ENCODE measurements around the gene DKKL1. TPM values are rescaled to one million over a fixed set of nuclear protein-coding genes. Genes with fewer than 3 reads are reported as not detected.

Gene DKKL1
- polyA plus RNA-seq, 1 donor (not counting 4 experiments of a cell fraction or from before 2014, with no cell fraction given): not detected

GRCh38 chr19:49396738-49397505 is 33.2 kb downstream of the DKKL1 start:
- Histone ChIP-seq H3K4me3 (ENCODE audit: control insufficient read depth in 2 of 3, extremely low read depth in 1 of 3, insufficient read depth in 2 of 3, low read depth in 1 of 3, low read length in 3 of 3) (no peak overlapping the region), H3K27me3 (ENCODE audit: control insufficient read depth, extremely low read depth, insufficient read depth, low read length) (peaks cover 10% of the 10 kb centered on the region), H3K36me3 (ENCODE audit: control insufficient read depth in 2 of 2, extremely low read depth in 1 of 2, insufficient read depth in 2 of 2, low read length in 2 of 2) (no peaks in the 10 kb centered on the region), H2AFZ (ENCODE audit: control insufficient read depth, low read length) (no peak overlapping the region), H3K9me3 (ENCODE audit: control insufficient read depth, low read depth, low read length) (no peaks in the 10 kb centered on the region), H3K4me2 (ENCODE audit: control insufficient read depth, extremely low read depth, insufficient read depth, low read depth, low read length) (no peak overlapping the region), H3K27ac (ENCODE audit: control insufficient read depth, insufficient read depth, low read length) (no peak overlapping the region), H3K79me2 (ENCODE audit: control insufficient read depth, insufficient read depth, low read length) (no peaks in the 10 kb centered on the region), H3K4me1 (ENCODE audit: control insufficient read depth, extremely low read depth, insufficient read depth, low read length) (peaks cover 3% of the 10 kb centered on the region), H4K20me1 (ENCODE audit: control insufficient read depth, extremely low read depth, insufficient read depth, low read length) (no peaks in the 10 kb centered on the region), H3K9ac (ENCODE audit: control insufficient read depth, extremely low read depth, insufficient read depth, low read length) (no peak overlapping the region), H3K9me1 (ENCODE audit: control insufficient read depth, extremely low read depth, insufficient read depth, low read length) (no peaks in the 10 kb centered on the region)
- TF ChIP-seq EZH2 (IDR thresholded peaks at IDR 0.05; ENCODE audit: low read length): no peak
- no peak for TF ChIP-seq CTCF (optimal IDR thresholded peaks at IDR 0.05 in 1 of 3, IDR thresholded peaks at IDR 0.05 in 1 of 3, conservative IDR thresholded peaks at IDR 0.05 in 1 of 3; ENCODE audit: extremely low read depth in 1 of 3, insufficient read depth in 2 of 3, low read length in 3 of 3)
- dilution Hi-C loops (cut with MboI; ENCODE audit: extremely low pct_ligation_motif_present, low sequenced_read_pairs): no loop called here
- FAIRE-seq (no peak), DNase-seq (ENCODE audit: low read depth, low spot score) (no peak)

GRCh38 chr19:49398001-49398615 is 34.4 kb downstream of the DKKL1 start:
- H3K4me3 ChIP-seq (ENCODE audit: control insufficient read depth in 2 of 3, extremely low read depth in 1 of 3, insufficient read depth in 2 of 3, low read depth in 1 of 3, low read length in 3 of 3): no peak overlapping the region
- H3K79me2 ChIP-seq (ENCODE audit: control insufficient read depth, insufficient read depth, low read length): no peaks in the 10 kb centered on the region
- no peaks in the 10 kb centered on the region for H3K9me1 ChIP-seq (ENCODE audit: control insufficient read depth, extremely low read depth, insufficient read depth, low read length)
- no peak for DNase-seq (ENCODE audit: low read depth, low spot score)
- no peak overlapping the region for H2AFZ ChIP-seq (ENCODE audit: control insufficient read depth, low read length)
- no peak overlapping the region for H3K27ac ChIP-seq (ENCODE audit: control insufficient read depth, insufficient read depth, low read length)
- FAIRE-seq: no peak
- no peak for TF ChIP-seq CTCF (optimal IDR thresholded peaks at IDR 0.05 in 1 of 3, IDR thresholded peaks at IDR 0.05 in 1 of 3, conservative IDR thresholded peaks at IDR 0.05 in 1 of 3; ENCODE audit: extremely low read depth in 1 of 3, insufficient read depth in 2 of 3, low read length in 3 of 3)
- TF ChIP-seq EZH2 (IDR thresholded peaks at IDR 0.05; ENCODE audit: low read length): no peak
- no peaks in the 10 kb centered on the region for H4K20me1 ChIP-seq (ENCODE audit: control insufficient read depth, extremely low read depth, insufficient read depth, low read length)
- H3K4me1 ChIP-seq (ENCODE audit: control insufficient read depth, extremely low read depth, insufficient read depth, low read length): peaks cover 3% of the 10 kb centered on the region
- H3K27me3 ChIP-seq (ENCODE audit: control insufficient read depth, extremely low read depth, insufficient read depth, low read length): peaks cover 10% of the 10 kb centered on the region
- no peaks in the 10 kb centered on the region for H3K36me3 ChIP-seq (ENCODE audit: control insufficient read depth in 2 of 2, extremely low read depth in 1 of 2, insufficient read depth in 2 of 2, low read length in 2 of 2)
- H3K4me2 ChIP-seq (ENCODE audit: control insufficient read depth, extremely low read depth, insufficient read depth, low read depth, low read length): no peak overlapping the region
- no peaks in the 10 kb centered on the region for H3K9me3 ChIP-seq (ENCODE audit: control insufficient read depth, low read depth, low read length)
- H3K9ac ChIP-seq (ENCODE audit: control insufficient read depth, extremely low read depth, insufficient read depth, low read length): no peak overlapping the region
- dilution Hi-C loops (cut with MboI; ENCODE audit: extremely low pct_ligation_motif_present, low sequenced_read_pairs): no loop called here

Data from keratinocyte (primary cell).